T-helper 9 cell (primary cell): Measurements from ENCODE around the gene FOXP1.
"Not testable (repeated sequence)": the region's sequence is repeated elsewhere in the genome, so short reads cannot be mapped to it uniquely, and the experiment has no call there.

ENCODE experiments used
- DNase-seq: peaks from one replicate; pipeline ENCODE4 v3.0.0-alpha.2; 2020

Gene FOXP1

DNA sequence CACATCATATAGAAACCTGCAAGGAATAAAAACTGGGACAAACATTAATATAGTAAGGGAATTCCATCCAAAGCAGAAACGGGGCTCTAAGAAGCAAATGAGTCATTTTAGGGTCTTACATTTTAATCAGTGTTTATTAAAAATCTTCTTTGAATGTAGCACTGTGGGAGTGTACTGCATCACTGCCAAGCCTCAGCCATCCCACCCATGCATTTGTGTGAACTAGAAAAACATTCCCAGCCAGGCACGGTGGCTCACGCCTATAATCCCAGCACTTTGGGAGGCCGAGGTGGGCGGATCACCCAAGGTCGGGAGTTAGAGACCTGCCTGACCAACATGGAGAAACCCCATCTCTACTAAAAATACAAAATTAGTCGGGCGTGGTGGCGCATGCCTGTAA, 57.1 kb downstream of the FOXP1 start:
- DNase-seq, result not testable (repeated sequence)

DNA sequence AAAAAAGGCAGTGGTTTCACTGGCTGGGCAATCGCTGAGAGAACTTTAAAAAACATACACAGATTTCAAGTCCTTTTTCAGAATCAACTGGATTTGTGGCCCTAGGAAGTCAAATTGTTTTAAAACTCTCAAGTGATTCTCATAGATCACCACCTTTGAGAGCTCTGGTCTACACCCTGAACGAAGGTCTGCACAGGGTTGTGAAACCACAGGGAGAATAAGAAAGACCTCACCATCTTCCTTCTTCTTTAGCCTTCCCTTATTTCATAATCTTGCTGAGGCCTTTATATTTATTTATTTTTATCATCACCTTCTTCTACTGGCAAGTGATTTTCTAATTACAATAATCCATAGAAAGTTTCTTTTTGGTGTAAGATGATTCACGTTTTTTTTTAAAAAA, 58.1 kb downstream of the FOXP1 start:
- DNase-seq, result no peak

DNA sequence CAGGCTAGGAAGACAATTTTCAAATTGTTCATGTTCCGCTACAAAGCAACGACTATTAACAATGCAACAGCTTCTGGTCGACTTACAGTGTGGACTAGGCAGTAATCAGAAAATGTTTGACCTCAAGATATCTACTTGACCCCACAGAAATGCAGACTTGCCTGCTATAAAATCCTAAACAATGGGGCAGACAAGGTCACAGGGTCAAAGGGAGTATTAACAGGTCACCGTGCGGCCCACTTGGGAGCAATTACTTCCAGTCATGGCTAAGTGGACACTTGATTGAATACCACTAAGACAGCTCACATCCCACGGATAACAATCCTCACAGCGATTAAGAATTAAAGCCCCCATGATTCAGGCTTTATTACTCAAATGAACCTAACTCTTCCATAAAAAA, 58.9 kb downstream of the FOXP1 start:
- DNase-seq, result no peak

DNA sequence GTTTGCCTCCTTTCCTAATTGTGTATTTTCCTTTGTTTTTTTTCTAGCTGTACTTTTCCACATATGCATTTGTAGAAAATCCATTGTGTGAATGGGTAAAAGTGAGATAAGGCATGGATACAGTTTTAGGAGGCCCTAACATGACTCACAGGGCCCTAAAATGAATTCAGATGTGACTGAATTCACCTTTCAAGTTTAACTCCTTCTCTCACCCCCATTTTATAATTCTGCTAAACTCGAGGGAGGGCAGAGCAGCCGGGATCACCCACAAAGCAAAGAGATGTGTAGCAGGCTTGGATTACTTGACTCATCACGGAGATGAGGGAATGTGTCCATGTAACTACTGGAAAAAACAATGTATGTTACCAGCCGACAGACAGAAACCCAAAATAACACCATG, 59.9 kb downstream of the FOXP1 start:
- DNase-seq, result no peak

DNA sequence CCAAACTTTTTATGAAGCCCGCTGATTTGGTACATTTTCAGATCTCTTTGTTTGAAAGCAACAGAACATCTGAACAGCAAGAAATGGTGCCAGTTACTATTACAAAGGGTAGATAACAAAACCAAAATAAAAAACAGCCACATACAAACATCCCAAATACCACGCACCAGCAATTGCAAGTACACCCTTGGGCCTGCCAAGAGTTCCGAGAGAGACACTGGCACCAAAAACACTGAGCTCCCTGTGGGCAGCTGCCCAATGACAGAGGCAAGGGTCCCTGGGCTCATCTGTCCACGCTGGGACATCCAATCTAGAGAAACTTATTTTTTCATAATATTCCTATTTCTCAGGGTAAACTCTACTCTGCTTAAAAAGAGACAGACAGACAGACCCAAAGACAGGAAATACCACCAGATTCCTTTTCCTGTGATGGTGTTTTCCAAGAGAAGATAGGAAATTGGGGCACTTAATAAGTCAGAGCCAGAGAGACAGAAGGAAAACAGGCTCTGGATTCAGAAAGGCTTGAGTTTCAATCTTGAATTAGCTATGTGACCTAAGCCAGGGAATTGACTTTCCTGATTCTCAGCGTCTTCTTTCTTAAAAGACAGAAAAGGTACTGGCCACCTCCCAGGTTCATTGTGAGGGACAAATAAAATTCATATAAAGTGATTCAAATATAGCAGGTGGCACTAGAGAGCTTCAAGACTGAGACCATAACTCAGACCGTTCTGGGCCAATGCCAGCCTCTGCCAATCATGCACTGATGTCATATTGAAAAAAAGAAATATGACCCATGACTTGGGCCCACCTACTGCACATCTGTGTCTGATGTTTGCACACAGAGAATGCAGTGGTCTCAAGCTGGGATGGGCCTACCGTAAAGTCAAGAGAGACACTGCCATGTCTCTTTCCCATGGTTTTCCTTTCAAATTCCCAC, 61.3 kb downstream of the FOXP1 start:
- no peak for DNase-seq

DNA sequence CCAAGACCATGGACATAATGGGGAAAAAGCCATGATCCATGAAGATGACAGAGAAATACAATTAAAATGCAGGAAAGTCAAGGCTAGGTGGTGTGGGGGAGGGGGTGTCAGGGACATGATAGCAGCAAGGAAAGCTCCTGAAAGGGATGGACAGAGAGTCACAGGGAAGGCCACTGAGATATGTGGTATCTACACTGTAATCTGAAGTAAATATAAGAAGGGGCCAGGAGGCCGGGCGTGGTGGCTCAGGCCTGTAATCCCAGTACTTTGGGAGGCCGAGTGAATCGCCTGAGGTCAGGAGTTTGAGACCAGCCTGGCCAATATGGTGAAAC, 62.5 kb downstream of the FOXP1 start:
- no peak for DNase-seq

DNA sequence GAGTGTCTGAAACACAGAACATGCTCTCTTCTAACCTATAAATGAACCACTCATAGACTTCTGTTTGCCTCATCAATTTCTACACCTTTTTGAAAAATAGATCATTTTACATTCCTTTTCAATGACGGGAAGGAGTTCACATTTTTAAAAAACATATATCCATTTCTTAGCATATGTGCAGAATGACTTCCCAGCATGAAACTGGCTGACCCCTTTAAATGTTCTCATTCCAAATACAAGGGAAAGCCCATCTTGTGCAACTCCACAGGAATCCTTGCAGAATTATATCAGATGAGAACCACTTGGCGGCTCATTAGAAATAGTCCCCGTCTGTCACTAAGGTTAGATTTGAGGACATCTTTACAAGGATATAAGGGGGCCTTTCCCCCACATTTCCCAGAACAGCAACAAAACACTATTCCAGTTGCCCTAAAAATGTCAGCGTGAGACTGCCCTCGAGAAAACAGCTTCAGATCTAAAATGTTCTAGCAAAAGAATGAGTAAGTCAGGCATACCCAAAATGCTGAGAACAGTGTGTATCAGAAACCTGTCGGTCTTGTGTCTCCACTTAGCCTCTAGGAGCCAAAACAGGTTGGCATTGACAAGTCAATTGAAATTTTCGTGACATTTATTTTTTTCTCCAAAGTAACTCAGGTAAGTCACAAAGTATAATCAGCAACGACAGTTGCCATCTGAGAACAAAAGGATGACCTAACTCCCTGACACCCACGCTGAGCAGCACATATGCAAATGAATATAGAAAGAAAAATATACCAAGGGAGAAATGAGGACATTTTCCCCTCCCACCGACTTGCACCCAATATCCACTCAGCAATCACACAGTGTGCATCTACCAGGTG, 63.1 kb downstream of the FOXP1 start:
- no peak for DNase-seq

DNA sequence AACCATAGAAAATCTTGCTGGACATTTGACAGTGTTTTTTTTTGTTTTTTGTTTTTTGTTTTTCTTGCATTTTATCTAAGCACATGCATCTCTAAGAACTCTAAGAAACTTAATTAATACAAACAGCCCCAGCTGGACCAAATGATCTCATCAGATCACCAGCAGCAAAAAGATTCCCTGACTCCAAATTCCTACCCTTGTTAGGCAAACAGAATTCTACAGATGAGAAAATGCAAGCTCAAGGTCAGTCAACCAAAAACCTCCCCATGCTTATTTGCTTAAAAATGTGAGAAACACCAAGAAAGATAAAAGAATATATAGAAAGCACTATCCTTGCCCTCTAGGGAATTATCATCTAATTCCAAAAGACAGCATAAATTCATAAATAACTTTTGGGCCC, 65.4 kb downstream of the FOXP1 start:
- DNase-seq, result no peak

DNA sequence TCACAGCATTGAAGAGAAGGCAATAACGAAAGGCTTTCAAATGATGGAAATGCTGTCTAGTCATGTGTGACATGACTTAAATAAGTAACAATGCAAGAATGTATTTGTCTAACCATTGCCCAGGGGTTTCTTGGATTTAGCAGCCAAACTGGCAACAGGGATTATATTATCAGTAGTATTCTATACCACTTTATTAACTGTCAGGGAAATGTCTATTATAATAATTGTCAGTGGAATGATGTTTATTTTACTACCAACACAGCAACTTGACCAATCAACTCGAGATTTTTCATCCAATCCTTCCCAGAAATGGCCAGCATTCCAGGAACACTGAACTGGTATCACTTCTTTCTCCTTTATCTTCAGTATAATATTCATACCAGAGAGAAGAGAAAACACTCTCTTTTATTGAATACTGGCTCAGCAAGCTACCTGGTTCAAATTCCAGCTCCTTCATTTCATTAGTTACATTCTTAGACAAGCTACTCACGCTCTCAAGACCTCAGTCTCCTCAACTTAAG, 66.2 kb downstream of the FOXP1 start:
- DNase-seq, result no peak

DNA sequence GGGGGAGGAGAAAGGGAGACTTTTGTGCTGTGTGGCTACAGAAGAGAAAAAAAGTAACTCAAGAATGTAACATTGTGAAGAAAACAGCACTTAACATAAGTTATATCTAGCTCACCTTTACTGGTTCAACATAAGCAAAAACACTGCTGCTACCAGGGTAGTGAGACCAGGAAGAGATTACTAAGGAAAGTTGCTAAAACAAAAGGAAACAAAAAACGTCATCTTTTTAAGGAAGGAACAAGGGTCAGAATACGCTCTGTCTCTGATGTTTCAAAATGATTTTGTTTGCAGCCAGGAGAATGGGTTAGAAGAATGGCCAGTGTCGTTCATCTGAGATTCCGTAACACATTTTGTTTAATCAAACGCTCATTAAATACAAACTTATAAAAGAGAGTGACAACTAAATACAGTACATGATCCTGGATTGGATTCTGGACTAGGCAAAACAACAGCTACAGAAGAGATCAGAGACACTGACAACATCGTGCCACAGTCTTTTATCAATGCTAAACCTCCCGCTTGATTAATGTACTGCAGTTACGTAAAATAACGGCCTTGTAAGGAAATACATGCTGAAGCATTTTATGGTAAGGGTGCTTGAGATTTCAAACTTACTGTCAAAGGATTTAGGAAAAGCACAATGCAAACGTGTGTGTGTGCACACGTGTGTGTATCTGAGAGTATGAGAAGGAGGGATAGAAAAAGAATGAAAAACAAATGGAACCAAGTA, 67.7 kb downstream of the FOXP1 start:
- DNase-seq, result no peak

DNA sequence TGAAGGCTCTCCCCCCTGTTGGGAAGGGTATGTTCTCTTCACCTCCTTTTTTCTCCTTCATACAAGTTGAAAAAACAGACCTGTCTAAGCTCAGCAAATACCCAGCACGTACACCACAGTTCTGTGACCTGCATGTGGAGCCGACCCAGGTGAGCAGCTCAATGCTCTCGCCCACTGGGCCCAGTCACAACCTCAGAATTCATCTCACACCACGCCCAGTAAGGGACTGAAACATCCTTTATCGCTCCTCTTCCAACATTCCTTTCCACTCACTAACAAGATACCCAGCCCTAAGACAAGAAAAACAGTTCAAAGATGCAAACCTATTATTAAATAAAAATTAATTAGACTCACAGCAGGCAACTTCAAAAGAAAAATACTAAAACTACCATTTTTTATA, 68.9 kb downstream of the FOXP1 start:
- no peak for DNase-seq

DNA sequence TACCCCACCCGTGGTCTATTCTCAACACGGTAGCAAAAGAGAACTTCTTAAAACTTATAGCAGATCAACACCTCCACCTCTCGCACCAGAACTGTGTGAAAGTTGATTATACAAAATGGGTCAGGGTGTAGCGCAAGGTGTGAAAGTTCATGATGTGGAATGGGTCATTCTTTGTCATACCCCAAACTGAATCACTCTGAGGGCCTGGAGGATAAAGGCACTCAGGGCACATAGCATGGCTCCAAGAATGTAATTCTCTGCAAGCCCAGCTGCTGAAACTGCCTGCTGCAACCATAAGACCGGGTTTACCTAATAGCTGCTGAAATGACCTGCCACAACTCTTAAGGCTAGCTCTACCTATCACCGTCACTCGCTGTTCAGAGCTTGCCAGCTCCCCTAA, 70.0 kb downstream of the FOXP1 start:
- no peak for DNase-seq

DNA sequence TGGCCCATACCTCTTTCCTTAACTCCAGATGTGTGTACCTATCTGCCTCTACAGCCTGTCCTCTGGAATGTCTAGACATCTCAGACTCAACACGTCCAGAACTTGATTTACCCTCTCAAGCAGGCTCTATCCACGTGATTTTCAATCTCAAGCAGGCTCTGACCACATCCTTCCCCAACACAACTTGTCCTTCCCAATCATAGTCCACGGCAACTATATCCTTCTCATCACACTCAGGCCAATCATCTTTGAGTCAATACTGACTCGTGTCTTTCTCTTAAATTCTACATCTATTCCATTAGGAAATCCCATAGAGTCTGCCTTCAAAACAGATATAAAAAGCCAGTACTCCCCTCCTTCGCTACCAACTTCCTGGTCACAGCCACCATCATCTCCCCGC, 70.4 kb downstream of the FOXP1 start:
- DNase-seq, result no peak

DNA sequence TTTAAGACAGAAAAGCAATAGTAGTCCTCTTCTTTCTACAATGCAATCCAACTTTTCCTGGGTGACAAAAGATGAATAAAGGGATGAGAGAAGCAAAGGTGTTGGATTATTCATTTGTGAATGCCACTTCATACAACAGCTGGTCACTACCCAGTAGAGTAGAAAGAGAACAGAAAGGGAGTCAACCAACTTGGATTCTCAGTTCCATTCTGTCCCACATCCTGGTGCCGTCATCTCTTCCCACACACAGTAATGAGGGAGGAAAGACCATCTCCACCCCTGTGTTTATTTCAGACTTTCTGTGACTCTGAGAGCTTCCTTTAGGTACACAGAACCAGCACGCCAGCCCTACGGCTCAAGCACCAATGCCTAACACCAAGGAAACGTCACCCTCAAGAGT, 71.0 kb downstream of the FOXP1 start:
- DNase-seq, result no peak

DNA sequence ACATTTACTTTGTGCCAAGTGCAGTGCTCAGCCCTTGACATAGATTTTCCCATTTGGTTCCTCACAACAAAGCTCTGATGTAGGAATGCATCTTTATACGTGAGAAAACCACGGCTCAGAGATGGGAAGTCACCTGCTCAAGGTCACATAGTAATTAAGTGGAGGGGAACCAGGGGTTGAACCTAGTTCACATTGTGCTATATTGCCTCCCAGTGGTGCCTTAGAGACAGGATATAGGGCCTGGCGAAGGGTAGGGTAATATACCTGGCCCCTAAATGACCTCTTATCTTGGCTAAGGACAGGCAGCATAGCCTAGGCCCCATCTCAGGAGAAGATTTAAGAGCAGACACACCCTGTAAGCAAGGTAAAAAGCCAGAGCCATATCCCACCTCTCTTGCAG, 71.5 kb downstream of the FOXP1 start:
- DNase-seq, result no peak

DNA sequence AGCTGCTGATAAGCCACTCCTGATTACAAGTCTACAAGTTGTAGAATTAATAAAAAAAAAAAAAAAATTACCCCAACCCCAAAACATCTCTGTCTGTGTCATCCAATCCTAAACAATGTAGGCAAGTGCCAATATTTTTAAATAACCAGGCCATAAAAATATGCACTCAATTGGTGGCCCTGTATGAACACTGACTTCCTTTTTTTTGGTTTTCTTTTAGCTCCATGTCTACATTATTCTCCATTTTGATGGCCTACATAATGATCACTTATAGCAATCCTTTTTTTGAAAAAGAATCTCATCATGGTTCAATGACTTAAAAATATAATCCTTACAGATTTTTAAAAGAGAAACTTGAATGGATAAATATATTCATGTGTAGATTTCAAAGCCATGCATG, 72.1 kb downstream of the FOXP1 start:
- DNase-seq, result no peak

DNA sequence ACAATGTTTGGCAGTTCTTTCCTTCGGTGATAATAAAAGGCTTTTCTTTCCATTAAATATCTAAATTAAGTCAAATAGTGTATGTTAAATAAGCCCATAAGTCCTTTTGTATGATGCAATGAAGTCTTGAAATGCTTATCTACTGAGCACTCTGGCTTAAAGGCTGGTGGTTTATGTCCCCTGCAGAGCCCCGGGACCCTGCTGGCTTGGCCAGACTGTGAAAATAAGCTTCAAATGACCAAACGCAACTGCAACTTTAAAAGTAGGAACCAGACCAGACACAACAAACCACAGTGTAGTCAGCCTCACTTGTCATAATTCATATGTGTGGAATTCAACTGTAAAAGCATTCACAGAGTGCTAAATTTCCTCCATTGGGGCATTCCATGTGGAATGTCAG, 72.5 kb downstream of the FOXP1 start:
- DNase-seq, result no peak

DNA sequence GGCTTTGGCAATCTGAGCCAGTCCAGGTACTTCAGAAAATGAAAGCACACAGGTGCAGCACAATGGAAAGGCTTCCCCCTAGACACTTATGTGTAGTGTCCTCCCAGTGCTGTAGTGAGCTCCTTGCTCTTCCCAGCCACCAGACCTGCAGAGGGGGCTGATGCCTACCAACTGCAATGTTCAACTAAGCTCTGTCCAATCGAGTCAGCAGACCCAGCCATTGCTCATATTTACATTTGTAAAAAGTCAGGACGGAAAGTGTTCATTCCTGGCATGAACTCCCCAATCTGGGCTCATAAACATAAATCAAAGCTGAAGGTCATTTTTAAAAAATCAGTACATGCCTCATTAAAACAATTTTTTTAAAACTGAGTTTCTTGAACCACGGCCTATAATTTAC, 73.0 kb downstream of the FOXP1 start:
- DNase-seq, result no peak

DNA sequence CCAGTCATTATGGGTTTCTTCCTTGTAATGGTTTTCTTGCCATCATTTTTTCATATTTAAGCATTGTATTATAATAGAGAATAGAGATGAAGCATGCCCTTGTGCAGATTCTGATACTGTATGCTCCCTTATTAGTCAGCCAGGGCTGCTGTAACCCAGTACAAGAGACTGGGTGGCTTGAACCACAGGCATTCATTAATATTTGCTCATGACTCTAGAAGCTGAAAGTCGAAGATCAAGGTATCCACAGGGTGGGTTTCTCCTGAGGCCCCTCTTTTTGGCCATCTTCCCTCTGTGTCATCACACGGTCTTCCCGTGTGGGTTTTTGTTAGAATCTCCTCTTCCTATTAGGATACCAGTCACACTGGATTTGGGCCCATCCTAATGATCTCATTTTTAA, 74.5 kb downstream of the FOXP1 start:
- no peak for DNase-seq

DNA sequence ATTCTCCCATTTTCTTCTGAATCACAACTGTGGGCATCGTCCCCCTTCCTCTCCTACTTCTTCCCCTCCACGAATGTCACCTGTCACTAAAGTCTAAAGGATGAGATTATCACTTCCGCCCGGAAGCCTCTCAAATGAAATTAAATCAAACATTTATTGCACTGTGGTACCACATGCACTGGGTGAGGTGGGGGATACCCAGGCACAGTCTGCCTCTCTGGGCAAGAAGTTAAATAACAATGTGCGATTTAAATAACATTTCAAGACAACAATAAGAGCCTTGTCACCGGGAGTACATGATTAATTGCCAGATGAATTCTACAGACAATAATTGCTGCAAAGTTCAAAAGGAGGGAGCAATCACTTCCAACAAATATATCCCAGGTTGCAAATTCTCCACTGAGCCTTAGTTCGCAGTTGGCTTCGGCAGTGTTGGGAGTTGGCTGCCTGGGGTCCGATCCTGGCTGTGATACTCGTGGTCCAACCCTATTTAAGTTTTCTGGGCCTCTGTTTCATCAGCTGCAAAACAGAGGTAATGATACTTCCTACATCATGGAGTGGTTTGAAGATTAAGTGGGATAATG, 77.7 kb downstream of the FOXP1 start:
- DNase-seq, result no peak

DNA sequence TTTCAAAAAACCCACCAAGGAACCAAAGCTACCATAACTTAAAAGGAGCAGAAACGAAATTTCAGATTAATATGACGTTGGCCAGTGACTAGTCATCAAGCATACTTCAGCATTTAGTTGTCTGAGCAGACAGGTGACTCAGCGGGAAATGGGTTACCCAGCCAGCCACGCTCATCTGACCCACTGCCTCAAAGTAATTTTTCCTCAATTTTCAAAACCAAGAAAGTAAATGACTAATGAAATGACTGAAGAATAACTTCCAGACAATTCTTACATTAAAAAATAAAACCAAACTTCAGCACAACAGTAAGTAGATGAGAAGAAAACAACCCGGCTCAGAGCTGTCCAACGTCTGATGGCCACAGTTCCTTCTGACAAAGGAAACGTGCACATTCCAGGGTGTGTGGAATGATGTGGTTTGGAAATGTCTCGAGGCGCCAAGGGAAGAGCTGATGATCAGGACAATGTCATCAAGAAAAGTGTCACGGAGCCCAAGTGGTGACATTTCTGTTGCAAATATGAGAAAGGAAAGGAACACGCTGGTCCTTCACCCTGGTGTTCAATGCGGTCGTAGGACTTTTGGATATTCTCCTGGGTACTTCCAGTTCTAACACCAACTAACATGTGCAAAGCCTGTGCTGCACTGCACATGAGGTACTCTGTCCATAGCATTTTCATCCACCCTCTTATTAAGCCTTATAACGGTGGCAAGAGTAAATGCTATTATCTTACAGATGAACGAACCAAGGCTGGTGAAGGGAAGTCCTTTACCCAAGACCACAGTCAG, 79.1 kb downstream of the FOXP1 start:
- no peak for DNase-seq
